NCI-H82 treated with DMSO at 0.1 percent for 48 hours (cell line): Measurements from ENCODE around the gene XAGE3.
"Not testable (repeated sequence)": the region's sequence is repeated elsewhere in the genome, so short reads cannot be mapped to it uniquely, and the experiment has no call there.

Source experiments
- DNase-seq: peaks from one replicate; lab custom pipeline; 2025; ENCODE audit not compliant: unreplicated experiment; lab: John Stamatoyannopoulos, UW

The XAGE3 gene

GRCh38 chrX:52843619-52844018, 24.3 kb downstream of the XAGE3 start:
- not testable (repeated sequence) for DNase-seq

DNA sequence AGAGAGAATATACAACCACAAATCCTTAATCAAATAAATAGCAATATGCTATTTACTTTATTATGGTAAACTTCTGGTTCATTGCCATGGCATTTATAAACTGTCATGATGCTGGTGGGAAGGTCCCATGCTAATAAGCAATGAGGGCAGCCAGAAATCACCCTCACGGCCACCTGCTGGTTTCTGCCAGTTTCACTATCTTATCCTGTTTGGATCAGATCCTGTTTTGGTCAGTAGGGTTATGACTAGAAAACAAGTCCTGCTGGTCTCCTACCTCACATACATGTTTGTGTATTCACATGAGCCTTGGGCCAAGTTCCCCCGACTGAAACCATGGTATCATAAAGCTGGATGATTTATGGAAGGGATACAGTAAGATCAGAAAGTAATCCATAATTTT, 28.7 kb downstream of the XAGE3 start:
- DNase-seq, result no peak

GRCh38 chrX:52830551-52830950, 37.3 kb downstream of the XAGE3 start:
- DNase-seq, result no peak

DNA sequence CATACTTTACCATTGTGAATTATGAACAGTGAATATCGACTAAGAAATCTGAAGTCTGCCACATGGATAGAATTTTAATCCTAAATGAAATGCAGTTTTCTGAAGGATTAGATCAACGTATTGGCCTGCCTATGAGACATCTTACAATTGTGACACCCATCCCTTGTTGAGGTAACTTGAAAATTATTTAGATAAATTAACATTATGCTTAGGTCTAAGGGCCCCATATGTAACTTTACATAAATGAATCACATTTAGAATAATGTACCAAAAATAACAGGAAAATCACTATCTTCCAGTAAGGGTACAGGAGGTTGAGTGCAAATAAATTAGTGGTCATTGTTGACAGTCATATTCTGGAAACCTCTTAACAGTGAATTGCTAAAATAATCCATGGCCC, 43.3 kb downstream of the XAGE3 start:
- no peak for DNase-seq

- no peak for DNase-seq
These were observed 46.7 kb downstream of the XAGE3 start for GRCh38 chrX:52821079-52821760.

- DNase-seq, result no peak
These were observed 48.1 kb downstream of the XAGE3 start for GRCh38 chrX:52819788-52820187.
